Tibial nerve (tissue), 4 donors: ENCODE results near the gene SNPH. TPM values are rescaled to one million over a fixed set of nuclear protein-coding genes. Genes with fewer than 3 reads are reported as not detected.

Source experiments
- DNase-seq, 2 donors: peaks; one replicate each; pipeline ENCODE4 v3.0.0-alpha.2; 2019; ENCODE audit warnings: low spot score in 2 of 2
- H3K27ac ChIP-seq, 4 donors: fragments of 200-600 bp; sonication (generic) in 3 of 4; one replicate each; pipeline ENCODE4 v1.5.1; 2017 to 2019; ENCODE audit warnings: mild to moderate bottlenecking in 1 of 4
- H3K27me3 ChIP-seq, 2 donors: fragments of 200-600 bp; sonication (generic) in 1 of 2; one replicate each; pipeline versions ENCODE4 v1.5.1 to v1.6.0; 2017 to 2019
- H3K36me3 ChIP-seq, 3 donors: fragments of 200-600 bp; sonication (generic); one replicate each; pipeline ENCODE4 v1.5.1; 2018 to 2019
- H3K4me1 ChIP-seq, 4 donors: fragments of 200-600 bp; sonication (generic) in 3 of 4; one replicate each; pipeline ENCODE4 v1.5.1; 2017 to 2019
- H3K4me3 ChIP-seq, 4 donors: fragments of 200-600 bp; sonication (generic) in 3 of 4; one replicate each; pipeline ENCODE4 v1.5.1; 2017 to 2019; ENCODE audit warnings: mild to moderate bottlenecking in 1 of 4, moderate library complexity in 1 of 4
- H3K9me3 ChIP-seq, 4 donors: fragments of 200-600 bp; sonication (generic) in 3 of 4; one replicate each; pipeline ENCODE4 v1.5.1; 2017 to 2019
- CTCF ChIP-seq, 5 experiments: fragments of 200-600 bp in 3 of 5; fragments of 450-650 bp in 2 of 5; sonication (generic) in 3 of 5; IDR thresholded peaks; one replicate each; pipeline ENCODE4 v1.5.1; 2016 to 2019; ENCODE audit warnings: antibody characterized with exemption in 5 of 5, mild to moderate bottlenecking in 3 of 5, moderate library complexity in 2 of 5
- EP300 ChIP-seq, 2 donors: sonication (generic); formaldehyde crosslinking; IDR thresholded peaks; one replicate each; pipeline ENCODE4 v1.6.1; 2017; ENCODE audit warnings: antibody characterized with exemption in 2 of 2, mild to moderate bottlenecking in 1 of 2
- POLR2A ChIP-seq, 2 donors: fragments of 450-650 bp; IDR thresholded peaks; one replicate each; pipeline ENCODE4 v1.6.1; 2017; ENCODE audit warnings: antibody characterized with exemption in 2 of 2, mild to moderate bottlenecking in 2 of 2, moderate library complexity in 2 of 2
- WGBS, 2 donors: methylation state at CpG; one replicate each; pipeline ENCODE4 v1.1.5; 2018; 5-methylcytosine and 5-hydroxymethylcytosine counted together
- total RNA-seq, 4 donors: library from RNA; depleted of rRNA; stranded (reverse); fragments of >200 nt; gene quantifications; one replicate each; pipeline ENCODE4 v1.1.0, GENCODE V29; 2016

SNPH gene
- total RNA-seq, 4 donors from 2014 or later = 4.5 to 7.4 (median 6.9) TPM

- H3K4me3 ChIP-seq = no peak overlapping the region
- DNase-seq = no peak
- no peaks in the 10 kb centered on the region for H3K4me1 ChIP-seq
- H3K36me3 ChIP-seq = no peaks in the 10 kb centered on the region
- no peak overlapping the region for H3K27ac ChIP-seq
- H3K27me3 ChIP-seq = peaks cover 0 to 16% of the 10 kb centered on the region in 2 donors
- TF ChIP-seq POLR2A (IDR thresholded peaks at IDR 0.05) (no peak), EP300 (IDR thresholded peaks at IDR 0.05) (no peak), CTCF (IDR thresholded peaks at IDR 0.05) (no peak)
- peaks cover 0 to 9% (median 0%) of the 10 kb centered on the region in 4 donors for H3K9me3 ChIP-seq
- WGBS, 2 donors = 70 to 87% methylated on average over 3 of the region's 3 CpGs
These were observed 13.7 kb upstream of the SNPH start for GRCh38 chr20:1252416-1252815.

- Histone ChIP-seq H3K36me3 (no peaks in the 10 kb centered on the region), H3K4me1 (no peaks in the 10 kb centered on the region), H3K27ac (no peak overlapping the region), H3K9me3 (peaks cover 0 to 9% (median 0%) of the 10 kb centered on the region in 4 donors), H3K27me3 (peaks cover 0 to 16% of the 10 kb centered on the region in 2 donors), H3K4me3 (no peak overlapping the region)
- no peak for DNase-seq
- TF ChIP-seq EP300 (IDR thresholded peaks at IDR 0.05) = no peak
- TF ChIP-seq POLR2A (IDR thresholded peaks at IDR 0.05) = no peak
- no peak for TF ChIP-seq CTCF (IDR thresholded peaks at IDR 0.05)
- WGBS, 2 donors = 25 to 30% methylated on average over 2 of the region's 2 CpGs
These were observed 11.8 kb upstream of the SNPH start for GRCh38 chr20:1254254-1254653.

- 49 to 57% methylated on average over 2 of the region's 2 CpGs for WGBS, 2 donors
- no peak for DNase-seq
- Histone ChIP-seq H3K36me3 (no peaks in the 10 kb centered on the region), H3K4me1 (no peaks in the 10 kb centered on the region), H3K27ac (no peak overlapping the region), H3K4me3 (no peak overlapping the region), H3K27me3 (peaks cover 0 to 16% of the 10 kb centered on the region in 2 donors), H3K9me3 (peaks cover 0 to 9% (median 0%) of the 10 kb centered on the region in 4 donors)
- no peak for TF ChIP-seq POLR2A (IDR thresholded peaks at IDR 0.05)
- no peak for TF ChIP-seq EP300 (IDR thresholded peaks at IDR 0.05)
- TF ChIP-seq CTCF (IDR thresholded peaks at IDR 0.05) = no peak
These were observed 10.4 kb upstream of the SNPH start for GRCh38 chr20:1255675-1256074.

- H3K4me3 ChIP-seq = no peak overlapping the region
- H3K4me1 ChIP-seq = peaks cover 0 to 23% (median 11%) of the 10 kb centered on the region in 4 donors
- no peak overlapping the region for H3K27ac ChIP-seq
- H3K36me3 ChIP-seq = no peaks in the 10 kb centered on the region
- TF ChIP-seq POLR2A (IDR thresholded peaks at IDR 0.05) (no peak), CTCF (IDR thresholded peaks at IDR 0.05) (no peak), EP300 (IDR thresholded peaks at IDR 0.05) (no peak)
- 69 to 88% methylated on average over 1 of the region's 1 CpG for WGBS, 2 donors
- DNase-seq = no peak
- H3K9me3 ChIP-seq = no peaks in the 10 kb centered on the region
- H3K27me3 ChIP-seq = peaks cover 0 to 9% of the 10 kb centered on the region in 2 donors
These were observed 2.2 kb upstream of the SNPH start for GRCh38 chr20:1263853-1264252.

GRCh38 chr20:1264727-1265126, 1.4 kb upstream of the SNPH start:
- Histone ChIP-seq H3K27me3 (peaks cover 0 to 9% of the 10 kb centered on the region in 2 donors), H3K27ac (no peak overlapping the region), H3K4me1 (peaks cover 0 to 23% (median 11%) of the 10 kb centered on the region in 4 donors), H3K9me3 (no peaks in the 10 kb centered on the region), H3K4me3 (no peak overlapping the region), H3K36me3 (no peaks in the 10 kb centered on the region)
- TF ChIP-seq POLR2A (IDR thresholded peaks at IDR 0.05) (no peak), EP300 (IDR thresholded peaks at IDR 0.05) (no peak), CTCF (IDR thresholded peaks at IDR 0.05) (no peak)
- 46 to 80% methylated on average over 2 of the region's 2 CpGs for WGBS, 2 donors
- no peak for DNase-seq
